Measurements from ENCODE around the gene AGAP3. TPM values are rescaled to one million over a fixed set of nuclear protein-coding genes. Genes with fewer than 3 reads are reported as not detected.

The AGAP3 gene
- total RNA-seq, 1 donor from 2014 or later: 156 TPM

GRCh38 chr7:151080067-151080521, 6.2 kb upstream of the AGAP3 start:
- Histone ChIP-seq H3K27ac (ENCODE audit: low read depth, low read length) (peak overlapping the region; percentile 89), H3K4me1 (ENCODE audit: insufficient read depth, low read length) (peaks cover 34% of the 10 kb centered on the region), H3K9me3 (ENCODE audit: insufficient read depth, low read depth, low read length) (no peaks in the 10 kb centered on the region), H3K27me3 (ENCODE audit: insufficient read depth, low read length) (no peaks in the 10 kb centered on the region), H2AFZ (ENCODE audit: low read depth, low read length) (peak overlapping the region; percentile 61), H3K36me3 (ENCODE audit: insufficient read depth, low read length) (peaks cover 9% of the 10 kb centered on the region), H3K79me2 (ENCODE audit: insufficient read depth, low read length) (peaks cover 44% of the 10 kb centered on the region), H4K20me1 (ENCODE audit: insufficient read depth, low read length) (peaks cover 48% of the 10 kb centered on the region), H3K9ac (ENCODE audit: low read length) (peak overlapping the region; percentile 95), H3K4me3 (ENCODE audit: insufficient read depth, low read depth, low read length) (peak overlapping the region; percentile 85), H3K4me2 (ENCODE audit: low read length) (peak overlapping the region; percentile 87)
- no peak for FAIRE-seq
- no peaks in the 10 kb centered on the region for H3K27me3 Mint-ChIP-seq (ENCODE audit: low read depth, unreplicated experiment)
- H3K9me3 Mint-ChIP-seq (ENCODE audit: unreplicated experiment): no peaks in the 10 kb centered on the region
- H3K27ac Mint-ChIP-seq (ENCODE audit: unreplicated experiment): peak overlapping the region; percentile 72
- peak overlapping the region; percentile 96 for H3K4me3 Mint-ChIP-seq (ENCODE audit: unreplicated experiment)
- TF ChIP-seq EZH2 (IDR thresholded peaks at IDR 0.05; ENCODE audit: insufficient read depth, low read length) (no peak), CTCF (IDR thresholded peaks at IDR 0.05; ENCODE audit: insufficient read depth, low read depth, low read length) (no peak)
- H3K4me1 Mint-ChIP-seq (ENCODE audit: low read depth, unreplicated experiment): peaks cover 20% of the 10 kb centered on the region
- DNase-seq (ENCODE audit: low read depth): no peak
- H3K36me3 Mint-ChIP-seq (ENCODE audit: low read depth, unreplicated experiment): peaks cover 7% of the 10 kb centered on the region

- TF ChIP-seq CTCF (IDR thresholded peaks at IDR 0.05; ENCODE audit: insufficient read depth, low read depth, low read length) (no peak), EZH2 (IDR thresholded peaks at IDR 0.05; ENCODE audit: insufficient read depth, low read length) (no peak)
- DNase-seq (ENCODE audit: low read depth): peak; percentile 79
- no peaks in the 10 kb centered on the region for H3K27me3 Mint-ChIP-seq (ENCODE audit: low read depth, unreplicated experiment)
- Histone ChIP-seq H3K79me2 (ENCODE audit: insufficient read depth, low read length) (peaks cover 44% of the 10 kb centered on the region), H4K20me1 (ENCODE audit: insufficient read depth, low read length) (peaks cover 43% of the 10 kb centered on the region), H3K27ac (ENCODE audit: low read depth, low read length) (peak within 1 kb of the TSS; percentile 89), H3K4me3 (ENCODE audit: insufficient read depth, low read depth, low read length) (peak within 1 kb of the TSS; percentile 85), H3K4me1 (ENCODE audit: insufficient read depth, low read length) (peaks cover 37% of the 10 kb centered on the region), H3K27me3 (ENCODE audit: insufficient read depth, low read length) (no peaks in the 10 kb centered on the region), H3K36me3 (ENCODE audit: insufficient read depth, low read length) (peaks cover 4% of the 10 kb centered on the region), H3K9ac (ENCODE audit: low read length) (peak within 1 kb of the TSS; percentile 95), H2AFZ (ENCODE audit: low read depth, low read length) (peak within 1 kb of the TSS; percentile 61), H3K4me2 (ENCODE audit: low read length) (peak within 1 kb of the TSS; percentile 87), H3K9me3 (ENCODE audit: insufficient read depth, low read depth, low read length) (no peaks in the 10 kb centered on the region)
- FAIRE-seq: no peak
- H3K36me3 Mint-ChIP-seq (ENCODE audit: low read depth, unreplicated experiment): peaks cover 7% of the 10 kb centered on the region
- H3K9me3 Mint-ChIP-seq (ENCODE audit: unreplicated experiment): no peaks in the 10 kb centered on the region
- H3K4me1 Mint-ChIP-seq (ENCODE audit: low read depth, unreplicated experiment): peaks cover 20% of the 10 kb centered on the region
- peak within 1 kb of the TSS; percentile 96 for H3K4me3 Mint-ChIP-seq (ENCODE audit: unreplicated experiment)
- H3K27ac Mint-ChIP-seq (ENCODE audit: unreplicated experiment): peak within 1 kb of the TSS; percentile 72
These were observed 5.6 kb upstream of the AGAP3 start, which contains the start of gene FASTK for GRCh38 chr7:151080522-151081169. Gene FASTK (minus strand): TSS chr7:151080809. CDS start chr7:151080766, 43 bp downstream.

Data from astrocyte (in vitro differentiated cells and primary cell).